Measurements from ENCODE around the gene TEX50.
"Not testable (repeated sequence)": the region's sequence is repeated elsewhere in the genome, so short reads cannot be mapped to it uniquely, and the experiment has no call there.

The TEX50 gene

GRCh38 chr1:173661763-173662162 lies 26.6 kb downstream of the TEX50 start:
- DNase-seq (ENCODE audit: low read depth in 1 of 2, low spot score in 1 of 2) = no peak

- DNase-seq (ENCODE audit: low read depth in 1 of 2, low spot score in 1 of 2) = no peak
Observed at GRCh38 chr1:173663159-173663558, 28.0 kb downstream of the TEX50 start.

- no peak for DNase-seq (ENCODE audit: low read depth in 1 of 2, low spot score in 1 of 2)
Observed at GRCh38 chr1:173666646-173667045, 31.5 kb downstream of the TEX50 start.

GRCh38 chr1:173669491-173669941 lies 34.4 kb downstream of the TEX50 start, which contains the start of gene ANKRD45:
ANKRD45 (minus strand) TSS chr1:173669851; CDS start chr1:173659418, 10,433 bp downstream.
- DNase-seq (ENCODE audit: low read depth in 1 of 2, low spot score in 1 of 2) = no peak

- not testable (repeated sequence) for DNase-seq (ENCODE audit: low read depth in 1 of 2, low spot score in 1 of 2)
Observed at GRCh38 chr1:173674496-173674895, 39.4 kb downstream of the TEX50 start.

- not testable (repeated sequence) for DNase-seq (ENCODE audit: low read depth in 1 of 2, low spot score in 1 of 2)
Observed at GRCh38 chr1:173680152-173680551, 45.0 kb downstream of the TEX50 start.

GRCh38 chr1:173682184-173682583 lies 47.0 kb downstream of the TEX50 start:
- no peak for DNase-seq (ENCODE audit: low read depth in 1 of 2, low spot score in 1 of 2)

GRCh38 chr1:173683838-173684237 lies 48.7 kb downstream of the TEX50 start:
- not testable (repeated sequence) for DNase-seq (ENCODE audit: low read depth in 1 of 2, low spot score in 1 of 2)

- not testable (repeated sequence) for DNase-seq (ENCODE audit: low read depth in 1 of 2, low spot score in 1 of 2)
Observed at GRCh38 chr1:173685121-173685520, 50.0 kb downstream of the TEX50 start.

Measured in stimulated activated CD4-positive, alpha-beta T cell treated with anti-CD3 and anti-CD28 coated beads, Interleukin-15, amount 100 ng/mL, for 1 hour (primary cell).